ENCODE data around the gene SHISAL2B. TPM values are rescaled to one million over a fixed set of nuclear protein-coding genes. Genes with fewer than 3 reads are reported as not detected.

SHISAL2B gene
- total RNA-seq, 1 experiment from 2014 or later, result 15.2 TPM

DNA sequence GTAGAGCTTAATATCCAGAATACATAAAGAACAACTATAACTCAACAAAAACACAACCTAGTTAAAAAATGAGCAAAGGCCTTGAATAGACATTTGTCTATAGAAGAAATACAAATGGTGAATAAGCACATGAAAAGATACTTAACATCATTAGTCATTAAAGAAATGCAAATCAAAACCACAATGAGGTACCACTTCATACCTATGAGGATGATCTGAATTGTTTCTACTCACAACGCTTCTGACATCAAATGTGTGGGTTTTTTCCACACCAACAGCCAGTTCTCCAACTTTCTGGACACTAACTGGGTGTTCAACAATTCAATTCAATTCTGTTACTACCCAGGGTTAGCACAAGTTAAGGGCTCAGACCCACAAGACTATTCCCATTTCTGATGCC is 56.1 kb downstream of the SHISAL2B start (continued):
- TF ChIP-seq, protein P1, sequence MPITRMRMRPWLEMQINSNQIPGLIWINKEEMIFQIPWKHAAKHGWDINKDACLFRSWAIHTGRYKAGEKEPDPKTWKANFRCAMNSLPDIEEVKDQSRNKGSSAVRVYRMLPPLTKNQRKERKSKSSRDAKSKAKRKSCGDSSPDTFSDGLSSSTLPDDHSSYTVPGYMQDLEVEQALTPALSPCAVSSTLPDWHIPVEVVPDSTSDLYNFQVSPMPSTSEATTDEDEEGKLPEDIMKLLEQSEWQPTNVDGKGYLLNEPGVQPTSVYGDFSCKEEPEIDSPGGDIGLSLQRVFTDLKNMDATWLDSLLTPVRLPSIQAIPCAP (CRISPR knock-in tag; IDR thresholded peaks at IDR 0.05), result no peak
- no peak for TF ChIP-seq ZNF263 (CRISPR knock-in tag; IDR thresholded peaks at IDR 0.05; ENCODE audit: low read depth)
- TF ChIP-seq, protein P2, sequence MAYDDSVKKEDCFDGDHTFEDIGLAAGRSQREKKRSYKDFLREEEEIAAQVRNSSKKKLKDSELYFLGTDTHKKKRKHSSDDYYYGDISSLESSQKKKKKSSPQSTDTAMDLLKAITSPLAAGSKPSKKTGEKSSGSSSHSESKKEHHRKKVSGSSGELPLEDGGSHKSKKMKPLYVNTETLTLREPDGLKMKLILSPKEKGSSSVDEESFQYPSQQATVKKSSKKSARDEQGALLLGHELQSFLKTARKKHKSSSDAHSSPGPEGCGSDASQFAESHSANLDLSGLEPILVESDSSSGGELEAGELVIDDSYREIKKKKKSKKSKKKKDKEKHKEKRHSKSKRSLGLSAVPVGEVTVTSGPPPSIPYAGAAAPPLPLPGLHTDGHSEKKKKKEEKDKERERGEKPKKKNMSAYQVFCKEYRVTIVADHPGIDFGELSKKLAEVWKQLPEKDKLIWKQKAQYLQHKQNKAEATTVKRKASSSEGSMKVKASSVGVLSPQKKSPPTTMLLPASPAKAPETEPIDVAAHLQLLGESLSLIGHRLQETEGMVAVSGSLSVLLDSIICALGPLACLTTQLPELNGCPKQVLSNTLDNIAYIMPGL (CRISPR knock-in tag; IDR thresholded peaks at IDR 0.05), result no peak
- TF ChIP-seq ESRRA (CRISPR knock-in tag; IDR thresholded peaks at IDR 0.05; ENCODE audit: borderline replicate concordance), result no peak
- TF ChIP-seq, protein P3, sequence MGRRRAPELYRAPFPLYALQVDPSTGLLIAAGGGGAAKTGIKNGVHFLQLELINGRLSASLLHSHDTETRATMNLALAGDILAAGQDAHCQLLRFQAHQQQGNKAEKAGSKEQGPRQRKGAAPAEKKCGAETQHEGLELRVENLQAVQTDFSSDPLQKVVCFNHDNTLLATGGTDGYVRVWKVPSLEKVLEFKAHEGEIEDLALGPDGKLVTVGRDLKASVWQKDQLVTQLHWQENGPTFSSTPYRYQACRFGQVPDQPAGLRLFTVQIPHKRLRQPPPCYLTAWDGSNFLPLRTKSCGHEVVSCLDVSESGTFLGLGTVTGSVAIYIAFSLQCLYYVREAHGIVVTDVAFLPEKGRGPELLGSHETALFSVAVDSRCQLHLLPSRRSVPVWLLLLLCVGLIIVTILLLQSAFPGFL (CRISPR knock-in tag; IDR thresholded peaks at IDR 0.05; ENCODE audit: borderline replicate concordance), result no peak
- no peak for TF ChIP-seq TP53 (CRISPR knock-in tag; IDR thresholded peaks at IDR 0.05)

DNA sequence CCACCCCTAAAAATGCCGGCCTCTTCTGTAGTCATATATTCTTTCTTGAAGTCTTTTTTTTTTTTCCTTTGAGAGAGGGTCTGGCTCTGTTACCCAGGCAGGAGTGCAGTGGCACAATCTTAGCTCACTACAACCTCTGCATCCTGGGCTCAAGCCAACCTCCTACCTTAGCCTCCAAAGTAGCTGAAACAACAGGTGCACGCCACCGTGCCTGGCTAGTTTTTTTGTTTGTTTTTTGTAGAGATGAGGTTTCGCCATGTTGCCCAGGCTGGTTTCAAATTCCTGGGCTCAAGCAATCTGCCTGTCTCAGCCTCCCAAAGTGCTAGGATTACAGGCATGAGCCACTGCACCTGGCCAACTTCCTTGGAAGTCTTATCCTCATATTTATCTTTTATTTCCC is 59.1 kb downstream of the SHISAL2B start:
- Mint-ChIP-seq H3K36me3 (peaks cover 14% of the 10 kb centered on the region), H3K4me1 (peaks cover 20% of the 10 kb centered on the region), H3K4me3 (no peak overlapping the region), H3K27me3 (ENCODE audit: low read depth) (no peaks in the 10 kb centered on the region), H3K9me3 (peaks cover 3% of the 10 kb centered on the region; the same call in 1 of the 2 replicates), H3K27ac (no peak overlapping the region)
- no peak for TF ChIP-seq SMAD4 (CRISPR knock-in tag; IDR thresholded peaks at IDR 0.05)
- no peak for TF ChIP-seq SMAD3 (CRISPR knock-in tag; IDR thresholded peaks at IDR 0.05; ENCODE audit: borderline replicate concordance)
- TF ChIP-seq ZNF396 (CRISPR knock-in tag; IDR thresholded peaks at IDR 0.05; ENCODE audit: borderline replicate concordance), result no peak
- TF ChIP-seq OVOL2 (CRISPR knock-in tag; IDR thresholded peaks at IDR 0.05; ENCODE audit: borderline replicate concordance), result no peak
- TF ChIP-seq ETV6 (CRISPR knock-in tag; IDR thresholded peaks at IDR 0.05), result no peak
- TF ChIP-seq, protein P4, sequence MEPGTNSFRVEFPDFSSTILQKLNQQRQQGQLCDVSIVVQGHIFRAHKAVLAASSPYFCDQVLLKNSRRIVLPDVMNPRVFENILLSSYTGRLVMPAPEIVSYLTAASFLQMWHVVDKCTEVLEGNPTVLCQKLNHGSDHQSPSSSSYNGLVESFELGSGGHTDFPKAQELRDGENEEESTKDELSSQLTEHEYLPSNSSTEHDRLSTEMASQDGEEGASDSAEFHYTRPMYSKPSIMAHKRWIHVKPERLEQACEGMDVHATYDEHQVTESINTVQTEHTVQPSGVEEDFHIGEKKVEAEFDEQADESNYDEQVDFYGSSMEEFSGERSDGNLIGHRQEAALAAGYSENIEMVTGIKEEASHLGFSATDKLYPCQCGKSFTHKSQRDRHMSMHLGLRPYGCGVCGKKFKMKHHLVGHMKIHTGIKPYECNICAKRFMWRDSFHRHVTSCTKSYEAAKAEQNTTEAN (CRISPR knock-in tag; IDR thresholded peaks at IDR 0.05), result no peak
- no peak for TF ChIP-seq IRF2 (CRISPR knock-in tag; IDR thresholded peaks at IDR 0.05; ENCODE audit: borderline replicate concordance, low read depth)
- TF ChIP-seq, protein P5, sequence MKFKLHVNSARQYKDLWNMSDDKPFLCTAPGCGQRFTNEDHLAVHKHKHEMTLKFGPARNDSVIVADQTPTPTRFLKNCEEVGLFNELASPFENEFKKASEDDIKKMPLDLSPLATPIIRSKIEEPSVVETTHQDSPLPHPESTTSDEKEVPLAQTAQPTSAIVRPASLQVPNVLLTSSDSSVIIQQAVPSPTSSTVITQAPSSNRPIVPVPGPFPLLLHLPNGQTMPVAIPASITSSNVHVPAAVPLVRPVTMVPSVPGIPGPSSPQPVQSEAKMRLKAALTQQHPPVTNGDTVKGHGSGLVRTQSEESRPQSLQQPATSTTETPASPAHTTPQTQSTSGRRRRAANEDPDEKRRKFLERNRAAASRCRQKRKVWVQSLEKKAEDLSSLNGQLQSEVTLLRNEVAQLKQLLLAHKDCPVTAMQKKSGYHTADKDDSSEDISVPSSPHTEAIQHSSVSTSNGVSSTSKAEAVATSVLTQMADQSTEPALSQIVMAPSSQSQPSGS (CRISPR knock-in tag; IDR thresholded peaks at IDR 0.05; ENCODE audit: borderline replicate concordance, low read depth), result no peak
- TF ChIP-seq, protein P6, sequence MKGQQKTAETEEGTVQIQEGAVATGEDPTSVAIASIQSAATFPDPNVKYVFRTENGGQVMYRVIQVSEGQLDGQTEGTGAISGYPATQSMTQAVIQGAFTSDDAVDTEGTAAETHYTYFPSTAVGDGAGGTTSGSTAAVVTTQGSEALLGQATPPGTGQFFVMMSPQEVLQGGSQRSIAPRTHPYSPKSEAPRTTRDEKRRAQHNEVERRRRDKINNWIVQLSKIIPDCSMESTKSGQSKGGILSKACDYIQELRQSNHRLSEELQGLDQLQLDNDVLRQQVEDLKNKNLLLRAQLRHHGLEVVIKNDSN (CRISPR knock-in tag; IDR thresholded peaks at IDR 0.05), result no peak
- DNase-seq (ENCODE audit: low spot score), result no peak
- no peak for ATAC-seq
- ChIA-PET CTCF (no interaction called here), POLR2A (no interaction called here)

DNA sequence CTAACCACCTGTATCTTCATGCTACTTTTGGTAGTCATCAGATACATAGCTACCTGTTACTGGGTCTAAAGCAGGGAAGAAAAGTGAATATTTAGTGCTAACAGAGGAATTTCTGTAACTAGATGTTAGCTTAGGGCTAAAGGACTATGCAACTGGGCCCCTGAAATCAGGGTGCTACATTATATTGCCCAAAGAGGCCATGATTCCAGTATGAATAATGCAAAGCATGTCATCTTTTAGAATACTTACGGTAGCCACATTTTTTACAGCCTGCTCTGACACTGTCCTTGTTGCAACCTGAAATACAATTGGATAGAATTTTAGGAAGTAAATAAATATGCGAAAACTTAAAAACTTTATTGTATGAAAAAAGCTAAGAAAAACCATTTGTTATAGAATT is 63.8 kb downstream of the SHISAL2B start:
- Mint-ChIP-seq H3K4me3 (no peak overlapping the region), H3K36me3 (peaks cover 19% of the 10 kb centered on the region), H3K9me3 (no peaks in the 10 kb centered on the region), H3K4me1 (peaks cover 3% of the 10 kb centered on the region), H3K27me3 (ENCODE audit: low read depth) (no peaks in the 10 kb centered on the region), H3K27ac (no peak overlapping the region)
- ChIA-PET POLR2A (no interaction called here), CTCF (interaction anchor here (1.0 kb wide), 1 partner anchor 57 kb away, joined by 3 read pairs; no protein-coding TSS in a partner anchor)
- no peak for ATAC-seq
- TF ChIP-seq SP1 (CRISPR knock-in tag; conservative IDR thresholded peaks at IDR 0.05), result no peak
- no peak for TF ChIP-seq NFYB (CRISPR knock-in tag; conservative IDR thresholded peaks at IDR 0.05; ENCODE audit: low read depth)
- DNase-seq (ENCODE audit: low spot score), result no peak

Data from WTC11 (cell line).